AG09319 (cell line): ENCODE data around the gene ATXN2L.
"Not testable (repeated sequence)": the region's sequence is repeated elsewhere in the genome, so short reads cannot be mapped to it uniquely, and the experiment has no call there.

Source experiments
- DNase-seq: peaks from one replicate; pipeline ENCODE4 v3.0.0-alpha.2; 2010; ENCODE audit warnings: low read depth; ENCODE audit errors: extremely low read depth
- CTCF ChIP-seq: IDR thresholded peaks from 2 replicates; pipeline ENCODE4 v1.5.1; 2011; ENCODE audit warnings: low read depth, mild to moderate bottlenecking, inconsistent platforms, low read length, moderate library complexity

Gene ATXN2L

GRCh38 chr16:28880589-28880915, 57.8 kb downstream of the ATXN2L start:
- TF ChIP-seq CTCF, result no peak

GRCh38 chr16:28880955-28881354, 58.2 kb downstream of the ATXN2L start:
- no peak for TF ChIP-seq CTCF
- no peak for DNase-seq

More at GRCh38 chr16:28880589-28880915, 57.8 kb downstream of the ATXN2L start:
- no peak for DNase-seq

GRCh38 chr16:28881565-28881964, 58.8 kb downstream of the ATXN2L start:
- DNase-seq, result not testable (repeated sequence)

- TF ChIP-seq CTCF, result no peak
- DNase-seq, result no peak
Measured at GRCh38 chr16:28882551-28883160, 59.9 kb downstream of the ATXN2L start.

GRCh38 chr16:28883221-28883996, 60.6 kb downstream of the ATXN2L start:
- DNase-seq, result no peak
- no peak for TF ChIP-seq CTCF

DNA sequence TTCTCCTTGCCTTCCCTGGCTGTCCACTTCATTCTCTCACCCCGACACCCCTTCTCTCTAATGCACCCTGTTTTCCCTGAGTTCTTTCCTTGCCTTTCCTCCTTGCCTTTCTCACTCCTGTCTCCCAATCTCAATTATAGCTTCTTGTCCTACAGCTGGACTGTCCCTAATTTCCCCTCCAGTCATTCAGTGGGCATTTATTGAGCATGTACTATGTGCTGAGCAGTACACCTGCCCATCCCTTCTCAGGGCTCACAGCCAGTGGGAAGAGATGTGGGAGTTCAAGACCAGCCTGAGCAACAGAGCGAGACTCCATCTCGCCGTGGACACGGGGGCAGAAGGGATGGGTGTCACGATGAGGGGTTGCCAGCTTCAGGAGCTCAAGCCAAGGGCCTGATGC, 61.2 kb downstream of the ATXN2L start:
- no peak for DNase-seq
- no peak for TF ChIP-seq CTCF
